GM10847 (cell line): ENCODE results near the gene TMEM204.

Experiments
- POLR2A ChIP-seq: IDR thresholded peaks from 2 replicates; pipeline ENCODE4 v1.6.1; 2011; ENCODE audit not compliant: insufficient read length; ENCODE audit errors: extremely low read depth

TMEM204 gene

GRCh38 chr16:1506494-1507213 is 26.8 kb upstream of the TMEM204 start:
- no peak for TF ChIP-seq POLR2A

- no peak for TF ChIP-seq POLR2A
These were observed 24.8 kb upstream of the TMEM204 start for GRCh38 chr16:1508494-1509187.

GRCh38 chr16:1509307-1510221 is 23.9 kb upstream of the TMEM204 start:
- no peak for TF ChIP-seq POLR2A

- no peak for TF ChIP-seq POLR2A
These were observed 23.2 kb upstream of the TMEM204 start for GRCh38 chr16:1510272-1510671.

GRCh38 chr16:1510941-1511351 is 22.5 kb upstream of the TMEM204 start:
- no peak for TF ChIP-seq POLR2A

- no peak for TF ChIP-seq POLR2A
These were observed 21.6 kb upstream of the TMEM204 start for GRCh38 chr16:1511662-1512569.

GRCh38 chr16:1512774-1513173 is 20.7 kb upstream of the TMEM204 start:
- TF ChIP-seq POLR2A, result no peak

- TF ChIP-seq POLR2A, result no peak
These were observed 19.0 kb upstream of the TMEM204 start for GRCh38 chr16:1514507-1514906.

- TF ChIP-seq POLR2A, result no peak
These were observed 14.8 kb upstream of the TMEM204 start for GRCh38 chr16:1518626-1519135.

GRCh38 chr16:1519831-1520230 is 13.6 kb upstream of the TMEM204 start:
- no peak for TF ChIP-seq POLR2A

GRCh38 chr16:1520461-1520860 is 13.0 kb upstream of the TMEM204 start:
- no peak for TF ChIP-seq POLR2A

GRCh38 chr16:1523581-1524245 is 9.8 kb upstream of the TMEM204 start:
- no peak for TF ChIP-seq POLR2A

- TF ChIP-seq POLR2A, result no peak
These were observed 9.1 kb upstream of the TMEM204 start for GRCh38 chr16:1524366-1524765.
